AG04449 (cell line): ENCODE measurements around the gene CHST7.

Experiments used
- CTCF ChIA-PET: fragments of 350-600 bp; formaldehyde crosslinking; extraction: SDS; loops from one replicate; lab custom pipeline; 2021; ENCODE audit warnings: antibody characterized with exemption; lab: Yijun Ruan, JAX
- POLR2A ChIA-PET: fragments of 400-600, 350-600 bp; formaldehyde crosslinking; extraction: SDS; loops from one replicate; lab custom pipeline; 2020; ENCODE audit warnings: antibody characterized with exemption, inconsistent platforms; lab: Yijun Ruan, JAX
- DNase-seq: peaks from one replicate; pipeline ENCODE4 v3.0.0-alpha.2; 2010; ENCODE audit warnings: low read depth, low spot score
- H3K4me3 ChIP-seq: 2 replicates; pipeline ENCODE4 v1.5.1; 2011; ENCODE audit warnings: low read depth, mild to moderate bottlenecking, control low read depth, low read length
- CTCF ChIP-seq: IDR thresholded peaks from one replicate; pipeline ENCODE4 v1.5.1; 2011; ENCODE audit warnings: mild to moderate bottlenecking, moderate library complexity, low read length, control low read depth, inconsistent platforms; ENCODE audit not compliant: insufficient read depth; ENCODE audit errors: missing control alignments

CHST7 gene

GRCh38 chrX:46647251-46647650 is 73.7 kb downstream of the CHST7 start:
- ChIA-PET CTCF (interaction anchor here (1.0 to 1.5 kb wide), 2 partner anchors 48 to 91 kb away, joined by 3 to 5 read pairs; no protein-coding TSS in a partner anchor), POLR2A (no interaction called here)
- H3K4me3 ChIP-seq = no peak overlapping the region
- no peak for TF ChIP-seq CTCF
- DNase-seq = no peak
